Measurements from ENCODE around the gene ANKRD34A. TPM values are rescaled to one million over a fixed set of nuclear protein-coding genes. Genes with fewer than 3 reads are reported as not detected.

ANKRD34A gene
- total RNA-seq, 1 experiment from 2014 or later, result 0.22 TPM

- no peak for TF ChIP-seq ZNF532 (CRISPR knock-in tag; IDR thresholded peaks at IDR 0.05; ENCODE audit: borderline replicate concordance)
- TF ChIP-seq ZMAT4 (CRISPR knock-in tag; IDR thresholded peaks at IDR 0.05), result no peak
- TF ChIP-seq PREB (CRISPR knock-in tag; IDR thresholded peaks at IDR 0.05; ENCODE audit: borderline replicate concordance), result no peak
- no peak for TF ChIP-seq ATF1 (CRISPR knock-in tag; IDR thresholded peaks at IDR 0.05)
- no peak for TF ChIP-seq JUN (CRISPR knock-in tag; IDR thresholded peaks at IDR 0.05)
- TF ChIP-seq CREM (CRISPR knock-in tag; IDR thresholded peaks at IDR 0.05), result no peak
- no peak for TF ChIP-seq NR1H2 (CRISPR knock-in tag; IDR thresholded peaks at IDR 0.05)
Measured at GRCh38 chr1:145944532-145944931, 19.8 kb downstream of the ANKRD34A start (continued).

- Mint-ChIP-seq H3K4me1 (peaks cover 11% of the 10 kb centered on the region), H3K36me3 (no peaks in the 10 kb centered on the region), H3K9me3 (no peaks in the 10 kb centered on the region), H3K27me3 (ENCODE audit: low read depth) (no peaks in the 10 kb centered on the region), H3K27ac (no peak overlapping the region), H3K4me3 (no peak overlapping the region)
- CTCF ChIA-PET, result interaction anchor here (0.9 to 1.3 kb wide), 2 partner anchors 15 to 34 kb away, joined by 3 to 5 read pairs; no protein-coding TSS in a partner anchor
- ATAC-seq, result no peak
- TF ChIP-seq ZNF138 (CRISPR knock-in tag; conservative IDR thresholded peaks at IDR 0.05), result no peak
- no peak for TF ChIP-seq E2F5 (CRISPR knock-in tag; IDR thresholded peaks at IDR 0.05)
- no peak for TF ChIP-seq ZMAT4 (CRISPR knock-in tag; IDR thresholded peaks at IDR 0.05)
- TF ChIP-seq JUN (CRISPR knock-in tag; IDR thresholded peaks at IDR 0.05), result no peak
- POLR2A ChIA-PET, result interaction anchor here (0.7 to 1.3 kb wide), 2 partner anchors 15 to 35 kb away, joined by 3 read pairs; partner anchors contain the start of gene RBM8A
- DNase-seq (ENCODE audit: low spot score), result no peak
Measured at GRCh38 chr1:145942871-145943270, 21.5 kb downstream of the ANKRD34A start.

- DNase-seq (ENCODE audit: low spot score) (no peak), ATAC-seq (no peak)
- Mint-ChIP-seq H3K27ac (no peak overlapping the region), H3K36me3 (no peaks in the 10 kb centered on the region), H3K27me3 (ENCODE audit: low read depth) (no peaks in the 10 kb centered on the region), H3K4me1 (peaks cover 7% of the 10 kb centered on the region), H3K9me3 (no peaks in the 10 kb centered on the region), H3K4me3 (no peak overlapping the region)
- TF ChIP-seq AFF4 (CRISPR knock-in tag; IDR thresholded peaks at IDR 0.05; ENCODE audit: borderline replicate concordance) (no peak), NFATC4 (CRISPR knock-in tag; IDR thresholded peaks at IDR 0.05) (no peak), ZBTB43 (CRISPR knock-in tag; IDR thresholded peaks at IDR 0.05) (no peak), ZNF423 (CRISPR knock-in tag; IDR thresholded peaks at IDR 0.05) (no peak), PRRX2 (CRISPR knock-in tag; IDR thresholded peaks at IDR 0.05) (no peak), OVOL2 (CRISPR knock-in tag; IDR thresholded peaks at IDR 0.05; ENCODE audit: borderline replicate concordance) (no peak), ZMAT4 (CRISPR knock-in tag; IDR thresholded peaks at IDR 0.05) (no peak)
- ChIA-PET POLR2A (interaction anchor here (0.7 to 1.3 kb wide), 2 partner anchors 15 to 35 kb away, joined by 3 read pairs; partner anchors contain the start of gene RBM8A), CTCF (interaction anchor here (0.6 to 1.9 kb wide), 3 partner anchors 35 to 91 kb away, joined by 3 to 5 read pairs (median 4); no protein-coding TSS in a partner anchor)
Measured at GRCh38 chr1:145942405-145942804, 22.0 kb downstream of the ANKRD34A start.
